AG09319 (cell line): ENCODE data around the gene CTNNBL1.

Experiments
- DNase-seq: peaks from one replicate; pipeline ENCODE4 v3.0.0-alpha.2; 2010; ENCODE audit warnings: low read depth; ENCODE audit errors: extremely low read depth
- CTCF ChIP-seq: IDR thresholded peaks from 2 replicates; pipeline ENCODE4 v1.5.1; 2011; ENCODE audit warnings: low read depth, mild to moderate bottlenecking, inconsistent platforms, low read length, moderate library complexity

Gene CTNNBL1

GRCh38 chr20:37918035-37918434, 224.2 kb downstream of the CTNNBL1 start:
- TF ChIP-seq CTCF: no peak
- no peak for DNase-seq

- no peak for DNase-seq
- TF ChIP-seq CTCF: no peak
Observed at GRCh38 chr20:37919389-37920040, 225.7 kb downstream of the CTNNBL1 start.

GRCh38 chr20:37920270-37920669, 226.4 kb downstream of the CTNNBL1 start:
- DNase-seq: no peak
- no peak for TF ChIP-seq CTCF

GRCh38 chr20:37920679-37921322, 227.0 kb downstream of the CTNNBL1 start:
- no peak for DNase-seq
- TF ChIP-seq CTCF: no peak

GRCh38 chr20:37921341-37921929, 227.6 kb downstream of the CTNNBL1 start:
- TF ChIP-seq CTCF: no peak
- DNase-seq: no peak
